MM.1S (cell line): ENCODE results near the gene RASSF4.

Source experiments
- DNase-seq: peaks from one replicate; pipeline ENCODE4 v3.0.0-alpha.2; 2015
- H2AFZ ChIP-seq: fragments of 300-600 bp; sonication (generic); 2 replicates; pipeline ENCODE4 v1.6.0; 2016; ENCODE audit warnings: antibody characterized with exemption, low read length
- H3F3A ChIP-seq: fragments of 300-600 bp; sonication (generic); 2 replicates; pipeline ENCODE4 v1.6.1; 2016; ENCODE audit warnings: mild to moderate bottlenecking, antibody characterized with exemption, low read length, moderate library complexity, mixed read lengths; ENCODE audit not compliant: insufficient read depth
- H3K27ac ChIP-seq: fragments of 300-600 bp; sonication (generic); 2 replicates; pipeline ENCODE4 v1.5.1; 2016; ENCODE audit warnings: mild to moderate bottlenecking, low read length
- H3K27me3 ChIP-seq: fragments of 300-600 bp; sonication (generic); replicated peaks from 2 replicates; pipeline ENCODE4 v1.6.0; 2016; ENCODE audit warnings: low read length; ENCODE audit not compliant: insufficient read depth
- H3K36me3 ChIP-seq: fragments of 300-600 bp; sonication (generic); replicated peaks from 2 replicates; pipeline ENCODE4 v1.6.1; 2016; ENCODE audit warnings: mild to moderate bottlenecking, low read length, mixed read lengths; ENCODE audit not compliant: insufficient read depth
- H3K4me1 ChIP-seq: fragments of 300-600 bp; sonication (generic); 2 replicates; pipeline ENCODE4 v1.6.1; 2016; ENCODE audit warnings: low read length, mixed read lengths
- H3K4me2 ChIP-seq: fragments of 300-600 bp; sonication (generic); 2 replicates; pipeline ENCODE4 v1.6.0; 2016; ENCODE audit warnings: low read depth, low read length
- H3K4me3 ChIP-seq: fragments of 300-600 bp; sonication (generic); 2 replicates; pipeline ENCODE4 v1.5.1; 2016; ENCODE audit warnings: low read length, mixed read lengths
- H3K79me2 ChIP-seq: fragments of 300-600 bp; sonication (generic); 2 replicates; pipeline ENCODE4 v1.6.1; 2016; ENCODE audit warnings: mixed run types, low read length, mixed read lengths
- H3K9ac ChIP-seq: fragments of 300-600 bp; sonication (generic); 2 replicates; pipeline ENCODE4 v1.6.1; 2016; ENCODE audit warnings: low read length, mixed read lengths
- H3K9me2 ChIP-seq: fragments of 300-600 bp; sonication (generic); replicated peaks from 2 replicates; pipeline ENCODE4 v1.6.1; 2016; ENCODE audit warnings: mild to moderate bottlenecking, low read length, mixed read lengths; ENCODE audit not compliant: insufficient read depth
- H3K9me3 ChIP-seq: fragments of 300-600 bp; sonication (generic); replicated peaks from 2 replicates; pipeline ENCODE4 v1.6.1; 2016; ENCODE audit warnings: mild to moderate bottlenecking, low read length, mixed read lengths; ENCODE audit not compliant: insufficient read depth
- H4K20me1 ChIP-seq: fragments of 300-600 bp; sonication (generic); 2 replicates; pipeline ENCODE4 v1.6.1; 2016; ENCODE audit warnings: mild to moderate bottlenecking, low read length, moderate library complexity, mixed read lengths; ENCODE audit not compliant: insufficient read depth
- CTCF ChIP-seq: fragments of 300-600 bp; sonication (generic); IDR thresholded peaks from 2 replicates; pipeline ENCODE4 v1.5.1; 2016; ENCODE audit warnings: antibody characterized with exemption, low read length, mixed read lengths
- EZH2 ChIP-seq: fragments of 300-600 bp; sonication (generic); optimal IDR thresholded peaks from 2 replicates; pipeline ENCODE3; 2017; ENCODE audit warnings: low read depth, mild to moderate bottlenecking, antibody characterized with exemption, low read length, mixed read lengths
- EZH2phosphoT487 ChIP-seq: fragments of 300-600 bp; sonication (generic); IDR thresholded peaks from 2 replicates; pipeline ENCODE4 v1.6.1; 2018; ENCODE audit warnings: antibody characterized with exemption, low read length

RASSF4 gene

GRCh38 chr10:44935201-44935965 lies 24.2 kb upstream of the RASSF4 start:
- H3K9ac ChIP-seq = no peak overlapping the region
- no peak overlapping the region for H3K27ac ChIP-seq

GRCh38 chr10:44935966-44936295 lies 23.7 kb upstream of the RASSF4 start:
- Histone ChIP-seq H3K9me2 (no peaks in the 10 kb centered on the region), H3K4me1 (peaks cover 19% of the 10 kb centered on the region), H4K20me1 (no peaks in the 10 kb centered on the region), H3K27ac (no peak overlapping the region), H3K79me2 (no peaks in the 10 kb centered on the region), H3K27me3 (no peaks in the 10 kb centered on the region), H3K4me2 (no peak overlapping the region), H3F3A (no peaks in the 10 kb centered on the region), H3K36me3 (no peaks in the 10 kb centered on the region), H3K9me3 (no peaks in the 10 kb centered on the region), H3K9ac (no peak overlapping the region), H3K4me3 (no peak overlapping the region), H2AFZ (no peak overlapping the region)
- DNase-seq = no peak
- TF ChIP-seq CTCF (no peak), EZH2phosphoT487 (no peak), EZH2 (no peak)

More at GRCh38 chr10:44935201-44935965, 24.2 kb upstream of the RASSF4 start:
- peaks cover 24% of the 10 kb centered on the region for H3K4me1 ChIP-seq
- H3K9me3 ChIP-seq = no peaks in the 10 kb centered on the region
- no peak overlapping the region for H3K4me2 ChIP-seq
- no peaks in the 10 kb centered on the region for H3K79me2 ChIP-seq
- H3K36me3 ChIP-seq = no peaks in the 10 kb centered on the region
- no peak overlapping the region for H2AFZ ChIP-seq
- no peak overlapping the region for H3K4me3 ChIP-seq
- no peak for DNase-seq
- no peaks in the 10 kb centered on the region for H4K20me1 ChIP-seq
- no peaks in the 10 kb centered on the region for H3K27me3 ChIP-seq
- no peaks in the 10 kb centered on the region for H3F3A ChIP-seq
- TF ChIP-seq EZH2 = no peak
- no peak for TF ChIP-seq CTCF
- TF ChIP-seq EZH2phosphoT487 = no peak
- H3K9me2 ChIP-seq = no peaks in the 10 kb centered on the region

GRCh38 chr10:44936314-44936975 lies 23.2 kb upstream of the RASSF4 start:
- no peaks in the 10 kb centered on the region for H3K9me3 ChIP-seq
- H3K27me3 ChIP-seq = no peaks in the 10 kb centered on the region
- peaks cover 19% of the 10 kb centered on the region for H3K4me1 ChIP-seq
- no peaks in the 10 kb centered on the region for H3F3A ChIP-seq
- no peak for DNase-seq
- no peak overlapping the region for H2AFZ ChIP-seq
- no peak overlapping the region for H3K27ac ChIP-seq
- TF ChIP-seq CTCF = no peak
- TF ChIP-seq EZH2 = no peak
- H3K9ac ChIP-seq = no peak overlapping the region
- H3K4me3 ChIP-seq = no peak overlapping the region
- H4K20me1 ChIP-seq = no peaks in the 10 kb centered on the region
- H3K36me3 ChIP-seq = no peaks in the 10 kb centered on the region
- no peak overlapping the region for H3K4me2 ChIP-seq
- no peaks in the 10 kb centered on the region for H3K9me2 ChIP-seq
- H3K79me2 ChIP-seq = no peaks in the 10 kb centered on the region
